WTC11 (cell line): ENCODE measurements around the gene SPEN. TPM values are rescaled to one million over a fixed set of nuclear protein-coding genes. Genes with fewer than 3 reads are reported as not detected.

Experiments used
- ATAC-seq: fragments of 200-7000 bp; cut with Tn5 transposase; 2 replicates; pipeline ENCODE4 v1.10.0; 2021; ENCODE audit warnings: mild to moderate bottlenecking, moderate library complexity
- CTCF ChIA-PET: fragments of 300-600 bp; sonication (Branson Sonifier 250); formaldehyde crosslinking; loops from one replicate; lab custom pipeline; 2021; ENCODE audit warnings: antibody characterized with exemption; lab: Charles Lee
- POLR2A ChIA-PET: fragments of 350-600 bp; sonication (Branson Sonifier 250); formaldehyde crosslinking; loops from one replicate; lab custom pipeline; 2021; ENCODE audit warnings: antibody characterized with exemption; lab: Charles Lee
- DNase-seq: peaks from one replicate; pipeline ENCODE4 v3.0.0; 2021; ENCODE audit warnings: low spot score
- H3K27ac Mint-ChIP-seq: 2 replicates; pipeline ENCODE4 v1.8.0; 2021; ENCODE audit warnings: mixed read lengths
- H3K27me3 Mint-ChIP-seq: 2 replicates; pipeline ENCODE4 v1.8.0; 2021; ENCODE audit warnings: low read depth, mild to moderate bottlenecking, moderate library complexity, mixed read lengths
- H3K36me3 Mint-ChIP-seq: 2 replicates; pipeline ENCODE4 v1.8.0; 2021; ENCODE audit warnings: mixed read lengths
- H3K4me1 Mint-ChIP-seq: 2 replicates; pipeline ENCODE4 v1.8.0; 2022; ENCODE audit warnings: mixed read lengths
- H3K4me3 Mint-ChIP-seq: 2 replicates; pipeline ENCODE4 v1.8.0; 2021; ENCODE audit warnings: mild to moderate bottlenecking, moderate library complexity, mixed read lengths
- H3K9me3 Mint-ChIP-seq: 2 replicates; pipeline ENCODE4 v1.8.0; 2021; ENCODE audit warnings: mixed read lengths
- CBFB ChIP-seq: sonication (generic); formaldehyde crosslinking; IDR thresholded peaks from 2 replicates; pipeline ENCODE4 v1.8.1; 2022; ENCODE audit warnings: mild to moderate bottlenecking, low read depth, missing genetic modification reagents
- EMX1 ChIP-seq: fragments of 250-450 bp; sonication (Bioruptor Pico); IDR thresholded peaks from 2 replicates; pipeline ENCODE4 v1.8.0; 2021; ENCODE audit warnings: mild to moderate bottlenecking
- ESRRA ChIP-seq: sonication (generic); formaldehyde crosslinking; IDR thresholded peaks from 2 replicates; pipeline ENCODE4 v1.8.1; 2022; ENCODE audit warnings: mild to moderate bottlenecking, missing genetic modification reagents, borderline replicate concordance
- FOXK1 ChIP-seq: sonication (generic); formaldehyde crosslinking; IDR thresholded peaks from 2 replicates; pipeline ENCODE4 v1.8.0; 2022; ENCODE audit warnings: mild to moderate bottlenecking, moderate library complexity, missing genetic modification reagents
- KAT7 ChIP-seq: sonication (generic); formaldehyde crosslinking; IDR thresholded peaks from 2 replicates; pipeline ENCODE4 v1.8.1; 2023; ENCODE audit warnings: missing genetic modification reagents, mild to moderate bottlenecking, borderline replicate concordance
- MXD4 ChIP-seq: fragments of 250-450 bp; sonication (Bioruptor Pico); IDR thresholded peaks from 2 replicates; pipeline ENCODE4 v1.8.0; 2021; ENCODE audit warnings: mild to moderate bottlenecking, moderate library complexity, borderline replicate concordance
- NFE2L1 ChIP-seq: sonication (generic); formaldehyde crosslinking; IDR thresholded peaks from 2 replicates; pipeline ENCODE4 v1.8.1; 2023; ENCODE audit warnings: missing genetic modification reagents
- SOX15 ChIP-seq: fragments of 250-450 bp; sonication (Bioruptor Pico); IDR thresholded peaks from 2 replicates; pipeline ENCODE4 v1.9.0; 2021; ENCODE audit warnings: mild to moderate bottlenecking
- SP1 ChIP-seq: sonication (generic); formaldehyde crosslinking; conservative IDR thresholded peaks from 2 replicates; pipeline ENCODE4 v1.8.1; 2022; ENCODE audit warnings: missing genetic modification reagents
- TCF7 ChIP-seq: sonication (generic); formaldehyde crosslinking; IDR thresholded peaks from 2 replicates; pipeline ENCODE4 v1.8.0; 2022; ENCODE audit warnings: mild to moderate bottlenecking, low read depth, missing genetic modification reagents, moderate library complexity
- TEAD1 ChIP-seq: sonication (generic); formaldehyde crosslinking; IDR thresholded peaks from 2 replicates; pipeline ENCODE4 v1.8.0; 2022; ENCODE audit warnings: mild to moderate bottlenecking, missing genetic modification reagents
- TP53 ChIP-seq: sonication (generic); formaldehyde crosslinking; IDR thresholded peaks from 2 replicates; pipeline ENCODE4 v1.8.1; 2023; ENCODE audit warnings: mild to moderate bottlenecking, missing genetic modification reagents
- ZNF121 ChIP-seq: sonication (generic); formaldehyde crosslinking; IDR thresholded peaks from 2 replicates; pipeline ENCODE4 v1.8.0; 2023; ENCODE audit warnings: missing genetic modification reagents
- ZNF317 ChIP-seq: sonication (generic); formaldehyde crosslinking; IDR thresholded peaks from 2 replicates; pipeline ENCODE4 v1.8.1; 2023; ENCODE audit warnings: low read depth, mild to moderate bottlenecking, moderate library complexity, missing genetic modification reagents, borderline replicate concordance
- total RNA-seq: library from RNA; stranded (reverse); gene quantifications from 3 replicates; pipeline ENCODE4 v1.2.3, GENCODE V29; 2021
- TF ChIP-seq, protein P1 (sequence below): sonication (generic); formaldehyde crosslinking; IDR thresholded peaks from 2 replicates; pipeline ENCODE4 v1.8.1; 2023; ENCODE audit warnings: mild to moderate bottlenecking, moderate library complexity, missing genetic modification reagents
- TF ChIP-seq, protein P2 (sequence below): sonication (generic); formaldehyde crosslinking; IDR thresholded peaks from 2 replicates; pipeline ENCODE4 v1.8.0; 2022; ENCODE audit warnings: mild to moderate bottlenecking, missing genetic modification reagents
- TF ChIP-seq, protein P3 (sequence below): fragments of 250-450 bp; sonication (Bioruptor Pico); conservative IDR thresholded peaks from 2 replicates; pipeline ENCODE4 v1.9.0; 2021; ENCODE audit warnings: mild to moderate bottlenecking
- TF ChIP-seq, protein P4 (sequence below): sonication (generic); formaldehyde crosslinking; conservative IDR thresholded peaks from 2 replicates; pipeline ENCODE4 v1.8.1; 2022; ENCODE audit warnings: mild to moderate bottlenecking, missing genetic modification reagents
- TF ChIP-seq, protein P5 (sequence below): fragments of 250-450 bp; sonication (Bioruptor Pico); IDR thresholded peaks from 2 replicates; pipeline ENCODE4 v2.1.2; 2022; ENCODE audit warnings: mild to moderate bottlenecking, moderate library complexity
- TF ChIP-seq, protein P6 (sequence below): sonication (generic); formaldehyde crosslinking; IDR thresholded peaks from 2 replicates; pipeline ENCODE4 v1.8.1; 2023; ENCODE audit warnings: mild to moderate bottlenecking, missing genetic modification reagents, moderate library complexity
- TF ChIP-seq, protein P7 (sequence below): sonication (generic); formaldehyde crosslinking; IDR thresholded peaks from 2 replicates; pipeline ENCODE4 v1.8.1; 2022; ENCODE audit warnings: mild to moderate bottlenecking, moderate library complexity, missing genetic modification reagents
- TF ChIP-seq, protein P8 (sequence below): sonication (generic); formaldehyde crosslinking; IDR thresholded peaks from 2 replicates; pipeline ENCODE4 v1.8.1; 2023; ENCODE audit warnings: mild to moderate bottlenecking, missing genetic modification reagents

Gene SPEN
- total RNA-seq, 1 experiment from 2014 or later = 48.8 TPM

DNA sequence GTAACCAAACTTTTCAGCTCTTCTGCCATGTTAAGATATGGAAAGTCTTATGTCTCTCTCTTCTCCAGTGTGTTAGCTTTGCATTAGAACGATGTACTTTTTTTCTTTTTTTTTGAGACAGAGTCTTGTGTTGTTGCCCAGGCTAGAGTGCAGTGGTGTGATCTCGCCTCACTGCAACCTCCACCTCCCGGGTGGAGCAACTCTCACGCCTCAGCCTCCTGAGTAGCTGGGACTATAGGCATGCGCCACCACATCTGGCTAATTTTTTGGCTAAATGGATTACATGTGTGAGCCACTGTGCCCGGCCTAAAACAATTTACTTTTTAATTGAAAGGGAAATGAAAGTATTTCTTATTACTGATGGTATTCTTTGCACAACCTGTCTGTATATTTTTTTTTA lies 35.8 kb downstream of the SPEN start (continued):
- TF ChIP-seq, protein P1, sequence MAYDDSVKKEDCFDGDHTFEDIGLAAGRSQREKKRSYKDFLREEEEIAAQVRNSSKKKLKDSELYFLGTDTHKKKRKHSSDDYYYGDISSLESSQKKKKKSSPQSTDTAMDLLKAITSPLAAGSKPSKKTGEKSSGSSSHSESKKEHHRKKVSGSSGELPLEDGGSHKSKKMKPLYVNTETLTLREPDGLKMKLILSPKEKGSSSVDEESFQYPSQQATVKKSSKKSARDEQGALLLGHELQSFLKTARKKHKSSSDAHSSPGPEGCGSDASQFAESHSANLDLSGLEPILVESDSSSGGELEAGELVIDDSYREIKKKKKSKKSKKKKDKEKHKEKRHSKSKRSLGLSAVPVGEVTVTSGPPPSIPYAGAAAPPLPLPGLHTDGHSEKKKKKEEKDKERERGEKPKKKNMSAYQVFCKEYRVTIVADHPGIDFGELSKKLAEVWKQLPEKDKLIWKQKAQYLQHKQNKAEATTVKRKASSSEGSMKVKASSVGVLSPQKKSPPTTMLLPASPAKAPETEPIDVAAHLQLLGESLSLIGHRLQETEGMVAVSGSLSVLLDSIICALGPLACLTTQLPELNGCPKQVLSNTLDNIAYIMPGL (CRISPR knock-in tag) = no peak
- TF ChIP-seq SOX15 (CRISPR knock-in tag) = no peak
- TF ChIP-seq, all 79 proteins: peak for 0

DNA sequence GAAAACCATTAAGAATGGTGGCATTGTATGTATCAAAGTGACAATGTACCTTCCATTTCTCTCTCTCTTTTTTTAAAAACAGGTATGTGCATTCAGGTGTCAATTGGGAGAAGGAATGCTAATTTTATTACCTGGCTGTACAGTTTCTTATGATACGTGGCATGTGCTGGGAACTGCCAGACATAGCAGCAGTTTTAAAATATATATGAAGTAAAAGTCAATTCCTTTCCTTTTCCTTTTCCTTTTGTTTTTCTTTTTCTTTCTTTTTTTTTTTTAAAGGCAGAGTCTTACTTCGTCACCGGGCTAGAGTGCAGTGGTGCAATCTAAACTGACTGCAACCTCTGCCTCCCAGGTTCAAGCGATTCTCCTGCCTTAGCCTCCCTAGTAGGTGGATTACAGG lies 37.0 kb downstream of the SPEN start:
- TF ChIP-seq ESRRA (CRISPR knock-in tag) (no peak), CBFB (CRISPR knock-in tag) (no peak), EMX1 (CRISPR knock-in tag) (no peak), SP1 (no peak), ZNF121 (no peak), NFE2L1 (CRISPR knock-in tag) (no peak), FOXK1 (no peak), TEAD1 (no peak), MXD4 (CRISPR knock-in tag) (no peak), KAT7 (CRISPR knock-in tag) (no peak), ZNF317 (no peak), TP53 (CRISPR knock-in tag) (no peak)
- TF ChIP-seq, protein P2, sequence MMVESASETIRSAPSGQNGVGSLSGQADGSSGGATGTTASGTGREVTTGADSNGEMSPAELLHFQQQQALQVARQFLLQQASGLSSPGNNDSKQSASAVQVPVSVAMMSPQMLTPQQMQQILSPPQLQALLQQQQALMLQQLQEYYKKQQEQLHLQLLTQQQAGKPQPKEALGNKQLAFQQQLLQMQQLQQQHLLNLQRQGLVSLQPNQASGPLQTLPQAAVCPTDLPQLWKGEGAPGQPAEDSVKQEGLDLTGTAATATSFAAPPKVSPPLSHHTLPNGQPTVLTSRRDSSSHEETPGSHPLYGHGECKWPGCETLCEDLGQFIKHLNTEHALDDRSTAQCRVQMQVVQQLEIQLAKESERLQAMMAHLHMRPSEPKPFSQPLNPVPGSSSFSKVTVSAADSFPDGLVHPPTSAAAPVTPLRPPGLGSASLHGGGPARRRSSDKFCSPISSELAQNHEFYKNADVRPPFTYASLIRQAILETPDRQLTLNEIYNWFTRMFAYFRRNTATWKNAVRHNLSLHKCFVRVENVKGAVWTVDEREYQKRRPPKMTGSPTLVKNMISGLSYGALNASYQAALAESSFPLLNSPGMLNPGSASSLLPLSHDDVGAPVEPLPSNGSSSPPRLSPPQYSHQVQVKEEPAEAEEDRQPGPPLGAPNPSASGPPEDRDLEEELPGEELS = no peak
- TF ChIP-seq, protein P3, sequence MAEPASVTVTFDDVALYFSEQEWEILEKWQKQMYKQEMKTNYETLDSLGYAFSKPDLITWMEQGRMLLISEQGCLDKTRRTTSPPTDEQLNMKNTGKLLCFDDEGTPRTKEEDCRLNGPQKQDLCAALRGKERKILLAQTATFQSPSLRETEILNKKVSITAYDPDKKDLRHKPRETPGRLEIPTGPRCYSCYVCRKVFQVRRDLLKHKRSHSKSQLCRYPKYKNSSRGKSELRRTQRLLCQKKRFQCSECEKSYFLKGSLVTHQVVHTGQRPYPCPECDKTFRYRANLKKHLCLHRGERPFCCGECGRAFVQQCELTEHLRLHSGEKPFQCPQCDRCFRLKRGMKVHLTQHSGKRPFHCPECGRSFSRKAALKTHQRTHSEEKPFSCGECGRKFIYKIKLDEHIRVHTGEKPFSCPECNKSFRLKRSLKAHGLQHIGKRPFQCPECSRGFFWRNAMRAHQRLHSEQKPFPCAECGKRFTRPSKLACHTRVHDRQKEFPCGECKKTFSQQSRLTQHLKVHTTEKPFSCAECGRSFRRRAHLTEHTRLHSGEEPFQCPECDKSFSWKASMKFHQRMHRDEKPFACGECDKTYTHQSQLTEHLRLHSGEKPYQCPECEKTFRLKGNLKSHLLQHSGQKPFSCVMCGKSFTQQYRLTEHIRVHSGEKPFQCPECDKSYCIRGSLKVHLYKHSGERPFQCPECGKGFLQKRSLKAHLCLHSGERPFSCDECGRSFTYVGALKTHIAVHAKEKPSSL = no peak
- TF ChIP-seq, protein P4, sequence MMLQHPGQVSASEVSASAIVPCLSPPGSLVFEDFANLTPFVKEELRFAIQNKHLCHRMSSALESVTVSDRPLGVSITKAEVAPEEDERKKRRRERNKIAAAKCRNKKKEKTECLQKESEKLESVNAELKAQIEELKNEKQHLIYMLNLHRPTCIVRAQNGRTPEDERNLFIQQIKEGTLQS (CRISPR knock-in tag) = no peak
- TF ChIP-seq, protein P5, sequence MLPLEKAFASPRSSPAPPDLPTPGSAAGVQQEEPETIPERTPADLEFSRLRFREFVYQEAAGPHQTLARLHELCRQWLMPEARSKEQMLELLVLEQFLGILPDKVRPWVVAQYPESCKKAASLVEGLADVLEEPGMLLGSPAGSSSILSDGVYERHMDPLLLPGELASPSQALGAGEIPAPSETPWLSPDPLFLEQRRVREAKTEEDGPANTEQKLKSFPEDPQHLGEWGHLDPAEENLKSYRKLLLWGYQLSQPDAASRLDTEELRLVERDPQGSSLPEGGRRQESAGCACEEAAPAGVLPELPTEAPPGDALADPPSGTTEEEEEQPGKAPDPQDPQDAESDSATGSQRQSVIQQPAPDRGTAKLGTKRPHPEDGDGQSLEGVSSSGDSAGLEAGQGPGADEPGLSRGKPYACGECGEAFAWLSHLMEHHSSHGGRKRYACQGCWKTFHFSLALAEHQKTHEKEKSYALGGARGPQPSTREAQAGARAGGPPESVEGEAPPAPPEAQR (CRISPR knock-in tag) = no peak

DNA sequence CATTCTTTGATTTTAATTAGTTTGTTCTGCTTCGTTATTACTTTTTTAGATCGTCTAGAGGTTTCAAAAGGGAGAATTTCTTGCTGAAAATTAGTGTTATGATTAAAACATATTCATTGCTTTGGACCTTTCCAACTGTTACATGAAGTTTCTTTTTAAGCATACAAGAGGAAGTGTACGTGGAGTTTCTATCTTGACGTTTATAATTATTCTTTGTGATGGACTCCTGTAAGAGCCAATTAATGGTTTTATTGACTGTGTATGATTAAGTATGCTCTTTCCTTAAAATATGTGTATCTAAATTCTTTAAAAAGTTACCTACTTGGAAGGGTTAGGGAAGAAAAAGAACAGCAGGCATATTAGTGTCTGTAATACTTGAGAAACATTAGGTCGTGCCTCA lies 37.8 kb downstream of the SPEN start:
- ATAC-seq = no peak
- Mint-ChIP-seq H3K4me3 (no peak overlapping the region), H3K27ac (peak overlapping the region; percentile 99)
- TF ChIP-seq, protein P6, sequence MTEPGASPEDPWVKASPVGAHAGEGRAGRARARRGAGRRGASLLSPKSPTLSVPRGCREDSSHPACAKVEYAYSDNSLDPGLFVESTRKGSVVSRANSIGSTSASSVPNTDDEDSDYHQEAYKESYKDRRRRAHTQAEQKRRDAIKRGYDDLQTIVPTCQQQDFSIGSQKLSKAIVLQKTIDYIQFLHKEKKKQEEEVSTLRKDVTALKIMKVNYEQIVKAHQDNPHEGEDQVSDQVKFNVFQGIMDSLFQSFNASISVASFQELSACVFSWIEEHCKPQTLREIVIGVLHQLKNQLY (CRISPR knock-in tag) = no peak
- TF ChIP-seq, protein P7, sequence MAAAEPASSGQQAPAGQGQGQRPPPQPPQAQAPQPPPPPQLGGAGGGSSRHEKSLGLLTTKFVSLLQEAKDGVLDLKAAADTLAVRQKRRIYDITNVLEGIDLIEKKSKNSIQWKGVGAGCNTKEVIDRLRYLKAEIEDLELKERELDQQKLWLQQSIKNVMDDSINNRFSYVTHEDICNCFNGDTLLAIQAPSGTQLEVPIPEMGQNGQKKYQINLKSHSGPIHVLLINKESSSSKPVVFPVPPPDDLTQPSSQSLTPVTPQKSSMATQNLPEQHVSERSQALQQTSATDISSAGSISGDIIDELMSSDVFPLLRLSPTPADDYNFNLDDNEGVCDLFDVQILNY (CRISPR knock-in tag) = no peak
- no peak for TF ChIP-seq TCF7
- TF ChIP-seq, protein P8, sequence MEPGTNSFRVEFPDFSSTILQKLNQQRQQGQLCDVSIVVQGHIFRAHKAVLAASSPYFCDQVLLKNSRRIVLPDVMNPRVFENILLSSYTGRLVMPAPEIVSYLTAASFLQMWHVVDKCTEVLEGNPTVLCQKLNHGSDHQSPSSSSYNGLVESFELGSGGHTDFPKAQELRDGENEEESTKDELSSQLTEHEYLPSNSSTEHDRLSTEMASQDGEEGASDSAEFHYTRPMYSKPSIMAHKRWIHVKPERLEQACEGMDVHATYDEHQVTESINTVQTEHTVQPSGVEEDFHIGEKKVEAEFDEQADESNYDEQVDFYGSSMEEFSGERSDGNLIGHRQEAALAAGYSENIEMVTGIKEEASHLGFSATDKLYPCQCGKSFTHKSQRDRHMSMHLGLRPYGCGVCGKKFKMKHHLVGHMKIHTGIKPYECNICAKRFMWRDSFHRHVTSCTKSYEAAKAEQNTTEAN (CRISPR knock-in tag) = no peak

More for the DNA sequence above, 37.0 kb downstream of the SPEN start:
- no peak for ATAC-seq
- no peak overlapping the region for H3K4me3 Mint-ChIP-seq
- ChIA-PET CTCF (interaction anchor here (3.1 kb wide), 1 partner anchor 69 kb away, joined by 11 read pairs; no protein-coding TSS in a partner anchor), POLR2A (no interaction called here)
- peaks cover 31% of the 10 kb centered on the region for H3K4me1 Mint-ChIP-seq
- no peaks in the 10 kb centered on the region for H3K27me3 Mint-ChIP-seq
- H3K36me3 Mint-ChIP-seq = no peaks in the 10 kb centered on the region
- peak overlapping the region; percentile 71 for H3K27ac Mint-ChIP-seq
- no peaks in the 10 kb centered on the region for H3K9me3 Mint-ChIP-seq
- no peak for DNase-seq

More for the DNA sequence above, 37.8 kb downstream of the SPEN start:
- Mint-ChIP-seq H3K36me3 (peaks cover 4% of the 10 kb centered on the region; the same call in 1 of the 2 replicates), H3K4me1 (peaks cover 31% of the 10 kb centered on the region), H3K27me3 (no peaks in the 10 kb centered on the region), H3K9me3 (no peaks in the 10 kb centered on the region)
- ChIA-PET POLR2A (interaction anchor here (0.7 to 1.4 kb wide), 2 partner anchors 37 to 38 kb away, joined by 4 to 5 read pairs; partner anchors contain the start of gene SPEN), CTCF (interaction anchor here (1.3 to 3.1 kb wide), 3 partner anchors 19 to 70 kb away, joined by 3 to 11 read pairs (median 5); partner anchors contain the start of gene SPEN)
- DNase-seq = no peak
